Brain microvascular endothelial cell (primary cell): ENCODE results near the gene CAMK1D.

ENCODE experiments used
- DNase-seq: peaks from one replicate; pipeline ENCODE4 v3.0.0-alpha.2; 2020
- H3K27ac ChIP-seq: fragments of 250-450 bp; sonication (Bioruptor Pico); 2 replicates; pipeline ENCODE4 v1.5.1; 2020; ENCODE audit warnings: mild to moderate bottlenecking, moderate library complexity
- H3K27me3 ChIP-seq: fragments of 250-450 bp; sonication (Bioruptor Pico); replicated peaks from 2 replicates; pipeline ENCODE4 v1.5.1; 2020; ENCODE audit warnings: mild to moderate bottlenecking
- H3K36me3 ChIP-seq: fragments of 250-450 bp; sonication (Bioruptor Pico); replicated peaks from 2 replicates; pipeline ENCODE4 v1.5.1; 2020; ENCODE audit warnings: mild to moderate bottlenecking
- H3K4me3 ChIP-seq: 2 replicates; pipeline ENCODE4 v1.5.1; 2011; ENCODE audit warnings: low read depth, mild to moderate bottlenecking, control low read depth, low read length, moderate library complexity
- CTCF ChIP-seq: IDR thresholded peaks from 2 replicates; pipeline ENCODE4 v1.5.1; 2011; ENCODE audit warnings: low read depth, mild to moderate bottlenecking, moderate library complexity, low read length, control low read depth, inconsistent platforms; ENCODE audit errors: missing control alignments
- in situ Hi-C: cut with HindIII; loops from 2 replicates; pipeline ENCODE4 v1.10.0; 2017; ENCODE audit warnings: low sequenced_read_pairs, low pct_ligation_motif_present

CAMK1D gene

DNA sequence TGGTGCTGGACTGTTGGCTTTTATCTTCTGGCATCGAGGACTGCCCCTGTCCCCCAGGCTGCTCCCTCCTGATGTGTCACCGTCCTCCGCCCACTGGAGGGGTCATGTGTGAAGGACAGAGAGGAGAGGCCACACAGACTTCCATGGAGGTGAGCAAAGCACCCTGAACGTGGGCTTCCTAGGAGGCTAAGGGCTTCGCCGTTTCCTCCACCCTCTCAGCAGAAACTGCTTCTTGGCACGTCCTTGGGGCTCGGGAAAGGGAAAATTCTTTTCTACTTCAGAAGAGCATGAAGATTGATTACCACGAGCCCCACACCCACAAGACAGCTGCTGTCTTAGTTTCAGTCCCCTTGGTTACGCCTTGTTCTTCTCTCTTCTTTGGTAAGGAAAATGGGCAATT, 433.9 kb downstream of the CAMK1D start:
- DNase-seq = no peak
- Histone ChIP-seq H3K4me3 (no peak overlapping the region), H3K36me3 (no peaks in the 10 kb centered on the region), H3K27ac (no peak overlapping the region), H3K27me3 (no peaks in the 10 kb centered on the region)
- in situ Hi-C loops = no loop called here
- TF ChIP-seq CTCF = no peak

DNA sequence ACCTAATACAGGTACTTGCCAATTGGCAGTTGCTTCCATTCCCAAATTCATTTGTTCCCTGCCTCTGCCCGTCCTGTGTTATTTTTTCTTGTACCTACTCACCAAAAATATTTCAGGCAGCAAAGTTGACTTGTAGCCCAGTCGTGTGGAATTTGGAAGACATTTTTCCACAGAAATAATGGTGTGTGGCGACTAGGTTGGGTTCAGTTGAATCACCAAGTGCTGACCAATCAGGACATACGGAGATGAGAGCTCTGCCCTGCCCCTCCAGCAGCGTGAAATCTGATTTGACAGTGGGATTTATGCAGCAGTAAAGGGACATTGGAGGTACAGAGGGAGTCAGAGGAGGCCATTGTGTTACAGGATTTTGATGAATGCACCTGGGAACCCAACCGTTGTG, 435.3 kb downstream of the CAMK1D start:
- H3K27me3 ChIP-seq = no peaks in the 10 kb centered on the region
- DNase-seq = no peak
- no peak overlapping the region for H3K4me3 ChIP-seq
- no peaks in the 10 kb centered on the region for H3K36me3 ChIP-seq
- in situ Hi-C loops = no loop called here
- H3K27ac ChIP-seq = no peak overlapping the region
- TF ChIP-seq CTCF = no peak

DNA sequence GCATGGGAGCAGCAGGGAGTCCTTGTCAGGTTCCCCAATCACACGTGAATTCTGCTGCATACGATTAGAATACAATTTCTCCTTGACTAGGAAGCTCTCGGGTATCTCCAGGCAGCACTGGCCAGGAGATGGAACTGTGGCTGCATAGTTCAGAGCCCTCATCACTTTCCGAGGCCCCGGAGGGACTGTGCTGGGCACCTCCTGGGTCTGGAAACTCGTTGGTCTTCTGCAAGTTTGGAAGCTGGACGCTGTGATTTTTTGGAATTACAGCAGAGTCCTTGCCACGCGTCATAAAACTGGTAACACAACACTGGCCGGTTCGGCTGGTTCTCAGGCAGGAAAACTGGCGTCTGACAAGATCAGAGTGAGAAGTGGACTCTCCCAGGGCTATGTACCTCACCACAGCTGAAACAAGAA, 436.1 kb downstream of the CAMK1D start:
- no peak overlapping the region for H3K4me3 ChIP-seq
- in situ Hi-C loops = no loop called here
- no peak for DNase-seq
- H3K36me3 ChIP-seq = no peaks in the 10 kb centered on the region
- H3K27me3 ChIP-seq = no peaks in the 10 kb centered on the region
- TF ChIP-seq CTCF = no peak
- no peak overlapping the region for H3K27ac ChIP-seq

GRCh38 chr10:12787297-12787696, 437.9 kb downstream of the CAMK1D start:
- no peak for TF ChIP-seq CTCF
- Histone ChIP-seq H3K36me3 (no peaks in the 10 kb centered on the region), H3K27me3 (no peaks in the 10 kb centered on the region), H3K4me3 (no peak overlapping the region), H3K27ac (no peak overlapping the region)
- no peak for DNase-seq
- in situ Hi-C loops = no loop called here

- Histone ChIP-seq H3K4me3 (no peak overlapping the region), H3K36me3 (no peaks in the 10 kb centered on the region), H3K27me3 (no peaks in the 10 kb centered on the region), H3K27ac (no peak overlapping the region)
- TF ChIP-seq CTCF = no peak
- DNase-seq = no peak
- in situ Hi-C loops = no loop called here
Observed at GRCh38 chr10:12788277-12788676, 438.9 kb downstream of the CAMK1D start.

DNA sequence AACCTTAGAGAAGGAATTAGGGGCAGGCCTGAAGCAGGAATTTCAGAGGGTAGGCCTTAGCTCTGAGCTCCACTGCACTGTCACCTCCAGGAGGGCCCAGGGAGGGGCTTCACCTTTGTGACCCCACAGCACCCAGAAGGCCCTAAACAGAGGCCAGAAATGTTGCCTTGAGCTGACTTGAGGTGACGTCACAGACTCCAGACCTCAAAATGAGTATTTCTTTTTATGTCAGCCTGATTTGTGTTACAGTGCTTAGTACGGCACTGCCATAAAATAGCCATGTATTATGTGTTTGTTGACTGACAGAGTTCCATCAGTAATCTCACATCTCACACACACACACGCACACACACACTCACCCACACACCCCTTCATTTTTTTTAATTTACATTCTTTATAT, 440.9 kb downstream of the CAMK1D start:
- H3K4me3 ChIP-seq = no peak overlapping the region
- DNase-seq = no peak
- TF ChIP-seq CTCF = no peak
- no peak overlapping the region for H3K27ac ChIP-seq
- in situ Hi-C loops = no loop called here
- no peaks in the 10 kb centered on the region for H3K36me3 ChIP-seq
- H3K27me3 ChIP-seq = no peaks in the 10 kb centered on the region
